ENCODE measurements around the gene PLA2G10.

DNA sequence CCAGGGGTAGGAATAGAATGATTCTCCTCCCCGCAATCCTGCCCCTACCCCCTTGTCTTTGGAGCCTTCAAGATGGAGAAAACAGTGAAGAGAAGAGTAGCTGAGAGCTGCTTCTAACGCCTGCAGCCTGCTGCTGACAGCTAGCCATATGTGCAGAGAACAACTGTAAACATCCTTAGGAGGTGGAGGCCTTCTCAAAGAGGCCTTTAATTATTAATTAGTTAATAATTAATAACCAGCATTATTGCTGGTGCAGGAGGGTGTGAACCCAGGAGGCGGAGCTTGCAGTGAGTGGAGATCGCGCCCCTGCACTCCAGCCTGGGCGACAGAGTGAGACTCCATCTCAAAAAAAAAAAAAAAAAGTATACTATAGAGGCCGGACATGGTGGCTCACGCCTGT is 52.9 kb downstream of the PLA2G10 start:
- TF ChIP-seq EZH2 (IDR thresholded peaks at IDR 0.05; ENCODE audit: borderline replicate concordance) (no peak), CTCF (IDR thresholded peaks at IDR 0.05; ENCODE audit: poor library complexity) (no peak), EZH2phosphoT487 (IDR thresholded peaks at IDR 0.05; ENCODE audit: low read depth, severe bottlenecking, unreplicated experiment) (no peak)
